K562 (cell line): Measurements from ENCODE around the gene SLITRK2. TPM values are rescaled to one million over a fixed set of nuclear protein-coding genes. Genes with fewer than 3 reads are reported as not detected.

Experiments used
- ATAC-seq: fragments of 200-7000 bp; cut with Tn5 transposase; 3 replicates; pipeline ENCODE4 v1.9.1; 2020; ENCODE audit warnings: moderate library complexity
- BruUV-seq: library from RNA; stranded (reverse); fragments of 400-500 nt; replicated peaks from 2 replicates; lab custom pipeline; 2021; lab: Mats Ljungman, UMichigan
- CTCF ChIA-PET: fragments of 300-600 bp; formaldehyde crosslinking; extraction: SDS; loops from one replicate; lab custom pipeline; 2021; ENCODE audit warnings: low intra/inter-chr PET ratio; lab: Yijun Ruan, JAX
- POLR2A ChIA-PET: fragments of 300-600, 350-650 bp; sonication (Branson Sonifier 250); formaldehyde crosslinking; extraction: SDS; loops from one replicate; lab custom pipeline; 2021; ENCODE audit warnings: antibody characterized with exemption, inconsistent platforms; lab: Yijun Ruan, JAX
- DNase-seq, 4 experiments: peaks; one replicate each; pipeline versions ENCODE4 v3.0.0 to v3.0.0-alpha.2; 2011 to 2018; ENCODE audit warnings: low spot score in 3 of 4, mixed read lengths in 3 of 4; ENCODE audit errors: extremely low read depth in 1 of 4
- FAIRE-seq: peaks from 2 replicates; lab custom pipeline; 2011; peaks lifted over from hg19 to GRCh38; lab: Jason Lieb, UNC
- H2AFZ ChIP-seq: 2 replicates; pipeline ENCODE4 v1.6.0; 2011; ENCODE audit warnings: low read depth, low read length, control low read depth, inconsistent platforms
- H3K27ac ChIP-seq: fragments of 200-600 bp; 3 replicates; pipeline ENCODE4 v1.8.0; 2011; ENCODE audit warnings: low read depth, mild to moderate bottlenecking, control low read depth, inconsistent platforms, low read length, moderate library complexity, mixed read lengths; ENCODE audit errors: extremely low read depth
- H3K27me3 ChIP-seq, 2 experiments: fragments of 300-600 bp in 1 of 2; 2 replicates in 1 of 2; 3 replicates in 1 of 2; pipeline versions ENCODE4 v1.6.0 to v1.8.0; 2011; ENCODE audit warnings: inconsistent platforms in 2 of 2, low read length in 2 of 2, mild to moderate bottlenecking in 1 of 2, mixed read lengths in 1 of 2, moderate library complexity in 1 of 2; ENCODE audit not compliant: control insufficient read depth in 2 of 2, insufficient read depth in 2 of 2
- H3K36me3 ChIP-seq: fragments of 300-600 bp; 3 replicates; pipeline ENCODE4 v1.8.0; 2011; ENCODE audit warnings: mild to moderate bottlenecking, low read length, inconsistent platforms; ENCODE audit not compliant: control insufficient read depth, insufficient read depth
- H3K4me1 ChIP-seq, 2 experiments: fragments of 200-600 bp in 1 of 2; replicated peaks in 1 of 2; 2 replicates in 1 of 2; 3 replicates in 1 of 2; pipeline versions ENCODE4 v1.5.1 to v1.8.0; 2011; ENCODE audit warnings: inconsistent platforms in 2 of 2, low read length in 2 of 2, mild to moderate bottlenecking in 1 of 2, mixed read lengths in 1 of 2, moderate library complexity in 1 of 2; ENCODE audit not compliant: control insufficient read depth in 2 of 2, insufficient read depth in 2 of 2
- H3K4me2 ChIP-seq: 2 replicates; pipeline ENCODE4 v1.6.1; 2011; ENCODE audit warnings: low read length, control low read depth, inconsistent platforms, mixed read lengths; ENCODE audit not compliant: insufficient read depth
- H3K4me3 ChIP-seq: fragments of 200-600 bp; sonication (generic), shearing (Covaris generic); 2 replicates; pipeline ENCODE4 v1.5.1; 2016; ENCODE audit warnings: control low read depth, inconsistent platforms
- H3K79me2 ChIP-seq: fragments of 200-600 bp; 3 replicates; pipeline ENCODE4 v1.8.0; 2011; ENCODE audit warnings: low read length, inconsistent platforms; ENCODE audit not compliant: control insufficient read depth, insufficient read depth
- H3K9ac ChIP-seq, 2 experiments: 2 replicates each; pipeline versions ENCODE4 v1.6.0 to v1.6.1; 2011; ENCODE audit warnings: low read depth in 2 of 2, low read length in 2 of 2, control low read depth in 1 of 2, inconsistent platforms in 1 of 2, mild to moderate bottlenecking in 1 of 2, mixed read lengths in 1 of 2; ENCODE audit not compliant: insufficient read depth in 1 of 2
- H3K9me1 ChIP-seq: one replicate; pipeline ENCODE4 v1.6.0; 2011; ENCODE audit warnings: inconsistent platforms, mild to moderate bottlenecking, low read length, moderate library complexity; ENCODE audit not compliant: control insufficient read depth, insufficient read depth
- H3K9me3 ChIP-seq: replicated peaks from 2 replicates; pipeline ENCODE4 v1.5.1; 2011; ENCODE audit warnings: low read depth, low read length, inconsistent platforms; ENCODE audit not compliant: control insufficient read depth, insufficient read depth
- H4K20me1 ChIP-seq: replicated peaks from 2 replicates; pipeline ENCODE4 v1.6.1; 2011; ENCODE audit warnings: low read length, inconsistent platforms, mixed read lengths; ENCODE audit not compliant: control insufficient read depth, insufficient read depth
- HMG20B ChIP-seq: fragments of 250-450 bp; sonication (Bioruptor Pico); IDR thresholded peaks from 2 replicates; pipeline ENCODE4 v1.5.0; 2021; ENCODE audit warnings: mild to moderate bottlenecking
- KLF10 ChIP-seq: fragments of 250-450 bp; sonication (Bioruptor Pico); IDR thresholded peaks from 2 replicates; pipeline ENCODE4 v1.6.1; 2021; ENCODE audit warnings: matching md5 sums
- MYBL2 ChIP-seq, 2 experiments: fragments of 450-650 bp in 1 of 2; sonication (generic) in 1 of 2; formaldehyde crosslinking in 1 of 2; IDR thresholded peaks; 2 replicates each; pipeline versions ENCODE4 v1.6.1 to v1.8.1; 2017 to 2022; ENCODE audit warnings: borderline replicate concordance in 1 of 2, inconsistent platforms in 1 of 2, low read depth in 1 of 2, mild to moderate bottlenecking in 1 of 2, missing genetic modification reagents in 1 of 2, moderate library complexity in 1 of 2
- NR4A1 ChIP-seq, 2 experiments: fragments of 250-450 bp in 1 of 2; fragments of 450-650 bp in 1 of 2; sonication (Bioruptor Pico) in 1 of 2; IDR thresholded peaks; 2 replicates each; pipeline versions ENCODE4 v1.4.0 to v1.6.1; 2016 to 2020; ENCODE audit warnings: mild to moderate bottlenecking in 2 of 2, missing compliant biosample characterization in 1 of 2, missing genetic modification characterization in 1 of 2, moderate library complexity in 1 of 2
- RBBP5 ChIP-seq: fragments of 200-600 bp; sonication (generic); IDR thresholded peaks from 2 replicates; pipeline ENCODE4 v1.6.1; 2012; ENCODE audit warnings: borderline replicate concordance, mild to moderate bottlenecking, low read length, control low read depth, inconsistent platforms; ENCODE audit not compliant: insufficient read depth, poor library complexity, severe bottlenecking
- RCOR1 ChIP-seq, 2 experiments: IDR thresholded peaks; 2 replicates each; pipeline ENCODE4 v1.6.1; 2012; ENCODE audit warnings: low read depth in 2 of 2, low read length in 2 of 2, borderline replicate concordance in 1 of 2, improper control_type of control experiment in 1 of 2
- SMARCA5 ChIP-seq: fragments of 450-650 bp; IDR thresholded peaks from 2 replicates; pipeline ENCODE4 v1.6.1; 2016
- TAF1 ChIP-seq: IDR thresholded peaks from 2 replicates; pipeline ENCODE4 v1.6.1; 2011; ENCODE audit warnings: mild to moderate bottlenecking, low read length, moderate library complexity; ENCODE audit not compliant: insufficient read depth, control insufficient read depth, severe bottlenecking; ENCODE audit errors: extremely low read depth
- TCFL5 ChIP-seq: fragments of 250-450 bp; sonication (Bioruptor Pico); conservative IDR thresholded peaks from 2 replicates; pipeline ENCODE4 v1.6.1; 2021; ENCODE audit warnings: mild to moderate bottlenecking, moderate library complexity, matching md5 sums
- ZC3H8 ChIP-seq: fragments of 450-650 bp; IDR thresholded peaks from 2 replicates; pipeline ENCODE4 v1.6.1; 2017
- ZNF146 ChIP-seq: IDR thresholded peaks from one replicate; pipeline ENCODE4 v1.6.1; 2018; ENCODE audit warnings: missing compliant biosample characterization; ENCODE audit not compliant: unreplicated experiment
- ZNF586 ChIP-seq: fragments of 450-650 bp; formaldehyde crosslinking; conservative IDR thresholded peaks from 2 replicates; pipeline ENCODE4 v1.4.0; 2020; ENCODE audit warnings: mild to moderate bottlenecking, moderate library complexity
- WGBS: fragments of 100-300 bp; shearing (Covaris generic); methylation state at CpG from one replicate; pipeline ENCODE4 v1.1.6; 2016; ENCODE audit warnings: low coverage, mixed read lengths; ENCODE audit not compliant: insufficient coverage; ENCODE audit errors: missing lambda C conversion rate; 5-methylcytosine and 5-hydroxymethylcytosine counted together
- in situ Hi-C: fragments of 300-500 bp; cut with MboI; formaldehyde crosslinking; loops from 4 replicates; pipeline ENCODE4 v1.15.0; 2018; ENCODE audit warnings: inconsistent platforms, mixed read lengths
- intact Hi-C: fragments of 100-400 bp; cut with micrococcal nuclease; formaldehyde crosslinking; loops from 2 replicates; pipeline ENCODE4 v1.14.2; 2022
- polyA plus RNA-seq, 8 experiments: library from polyadenylated mRNA; depleted of rRNA in 4 of 8; stranded (reverse) in 5 of 8; unstranded in 3 of 8; fragments of >200 nt; fragmentation: Nextera tagmentation in 2 of 8; fragmentation: Illumina TruSeq in 1 of 8; extraction: Ambion mirVana in 2 of 8; extraction: Trizol in 1 of 8; gene quantifications; 2 replicates each; pipeline versions ENCODE4 v1.2.1 to v1.2.3, GENCODE V29; 2011 to 2014; ENCODE audit warnings: inconsistent platforms in 1 of 8, missing spikeins in 1 of 8
- total RNA-seq, 7 experiments: library from RNA; depleted of rRNA in 6 of 7; stranded (reverse); fragments of >200 nt in 6 of 7; fragmentation: Illumina TruSeq in 2 of 7; extraction: Trizol in 2 of 7; gene quantifications; 2 replicates each; pipeline versions ENCODE4 v1.2.1 to v1.2.3, GENCODE V29; 2011 to 2021; ENCODE audit warnings: low replicate concordance in 1 of 7
- TF ChIP-seq, protein P1 (sequence below): fragments of 200-400 bp; formaldehyde crosslinking; IDR thresholded peaks from 2 replicates; pipeline ENCODE4 v1.6.1; 2017; ENCODE audit warnings: mild to moderate bottlenecking, low read depth, low read length, moderate library complexity
- TF ChIP-seq, protein P2 (sequence below), 2 experiments: IDR thresholded peaks; 2 replicates each; pipeline ENCODE4 v1.6.1; 2012; ENCODE audit warnings: improper control_type of control experiment in 2 of 2, low read depth in 2 of 2, low read length in 2 of 2, borderline replicate concordance in 1 of 2

SLITRK2 gene
- total and polyA plus RNA-seq, 9 of the 15 experiments (the other 6 are each of a cell fraction or from before 2014, with no cell fraction given), result not detected

DNA sequence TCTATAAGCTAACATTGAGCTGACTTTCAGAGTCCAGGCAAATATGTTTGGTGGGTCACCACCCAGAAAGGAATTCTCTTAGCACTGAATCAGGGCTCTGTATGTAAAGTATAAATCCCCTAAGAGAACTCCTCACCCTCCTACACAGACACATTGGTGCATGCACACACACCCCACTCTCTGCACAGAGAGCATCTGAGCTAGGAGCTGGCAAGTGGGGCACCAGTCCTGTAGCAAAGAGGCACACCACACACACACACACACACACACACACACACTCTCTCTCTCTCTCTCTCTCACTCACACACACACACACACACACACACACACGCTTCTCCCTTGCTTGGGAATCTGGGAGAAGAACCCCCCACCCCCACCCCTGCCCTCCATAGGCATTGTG lies 3.2 kb downstream of the SLITRK2 start:
- Histone ChIP-seq H3K36me3 (no peaks in the 10 kb centered on the region), H3K9me3 (no peaks in the 10 kb centered on the region), H3K27me3 (no peaks in the 10 kb centered on the region), H3K9me1 (no peaks in the 10 kb centered on the region), H3K4me1 (no peaks in the 10 kb centered on the region)
- TF ChIP-seq ZNF146 (CRISPR knock-in tag), result no peak
- TF ChIP-seq, protein P1, sequence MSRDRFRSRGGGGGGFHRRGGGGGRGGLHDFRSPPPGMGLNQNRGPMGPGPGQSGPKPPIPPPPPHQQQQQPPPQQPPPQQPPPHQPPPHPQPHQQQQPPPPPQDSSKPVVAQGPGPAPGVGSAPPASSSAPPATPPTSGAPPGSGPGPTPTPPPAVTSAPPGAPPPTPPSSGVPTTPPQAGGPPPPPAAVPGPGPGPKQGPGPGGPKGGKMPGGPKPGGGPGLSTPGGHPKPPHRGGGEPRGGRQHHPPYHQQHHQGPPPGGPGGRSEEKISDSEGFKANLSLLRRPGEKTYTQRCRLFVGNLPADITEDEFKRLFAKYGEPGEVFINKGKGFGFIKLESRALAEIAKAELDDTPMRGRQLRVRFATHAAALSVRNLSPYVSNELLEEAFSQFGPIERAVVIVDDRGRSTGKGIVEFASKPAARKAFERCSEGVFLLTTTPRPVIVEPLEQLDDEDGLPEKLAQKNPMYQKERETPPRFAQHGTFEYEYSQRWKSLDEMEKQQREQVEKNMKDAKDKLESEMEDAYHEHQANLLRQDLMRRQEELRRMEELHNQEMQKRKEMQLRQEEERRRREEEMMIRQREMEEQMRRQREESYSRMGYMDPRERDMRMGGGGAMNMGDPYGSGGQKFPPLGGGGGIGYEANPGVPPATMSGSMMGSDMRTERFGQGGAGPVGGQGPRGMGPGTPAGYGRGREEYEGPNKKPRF, result no peak
- no peak for TF ChIP-seq HMG20B (CRISPR knock-in tag)
- TF ChIP-seq ZC3H8, result no peak
- TF ChIP-seq RBBP5, result no peak
- no peak for TF ChIP-seq TCFL5 (CRISPR knock-in tag)
- no peak for TF ChIP-seq ZNF586 (CRISPR knock-in tag)
- no peak for TF ChIP-seq NR4A1 (CRISPR knock-in tag; IDR thresholded peaks at IDR 0.05)
- no peak for TF ChIP-seq NR4A1 (tag; IDR thresholded peaks at IDR 0.05)
- TF ChIP-seq SMARCA5, result no peak
- TF ChIP-seq MYBL2 (IDR thresholded peaks at IDR 0.05; ENCODE audit: low read depth), result no peak
- TF ChIP-seq MYBL2 (CRISPR knock-in tag; IDR thresholded peaks at IDR 0.05; ENCODE audit: borderline replicate concordance), result no peak
- no peak for TF ChIP-seq TAF1
- no peak for TF ChIP-seq KLF10
- TF ChIP-seq, protein P2, sequence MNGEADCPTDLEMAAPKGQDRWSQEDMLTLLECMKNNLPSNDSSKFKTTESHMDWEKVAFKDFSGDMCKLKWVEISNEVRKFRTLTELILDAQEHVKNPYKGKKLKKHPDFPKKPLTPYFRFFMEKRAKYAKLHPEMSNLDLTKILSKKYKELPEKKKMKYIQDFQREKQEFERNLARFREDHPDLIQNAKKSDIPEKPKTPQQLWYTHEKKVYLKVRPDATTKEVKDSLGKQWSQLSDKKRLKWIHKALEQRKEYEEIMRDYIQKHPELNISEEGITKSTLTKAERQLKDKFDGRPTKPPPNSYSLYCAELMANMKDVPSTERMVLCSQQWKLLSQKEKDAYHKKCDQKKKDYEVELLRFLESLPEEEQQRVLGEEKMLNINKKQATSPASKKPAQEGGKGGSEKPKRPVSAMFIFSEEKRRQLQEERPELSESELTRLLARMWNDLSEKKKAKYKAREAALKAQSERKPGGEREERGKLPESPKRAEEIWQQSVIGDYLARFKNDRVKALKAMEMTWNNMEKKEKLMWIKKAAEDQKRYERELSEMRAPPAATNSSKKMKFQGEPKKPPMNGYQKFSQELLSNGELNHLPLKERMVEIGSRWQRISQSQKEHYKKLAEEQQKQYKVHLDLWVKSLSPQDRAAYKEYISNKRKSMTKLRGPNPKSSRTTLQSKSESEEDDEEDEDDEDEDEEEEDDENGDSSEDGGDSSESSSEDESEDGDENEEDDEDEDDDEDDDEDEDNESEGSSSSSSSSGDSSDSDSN (IDR thresholded peaks at IDR 0.05; ENCODE audit: borderline replicate concordance in 1 of 2, low read depth in 2 of 2, low read length in 2 of 2), result no peak
- TF ChIP-seq RCOR1 (IDR thresholded peaks at IDR 0.05; ENCODE audit: borderline replicate concordance in 1 of 2, low read depth in 2 of 2, low read length in 2 of 2), result no peak
- TF ChIP-seq, all 486 proteins: peak for 0
- Histone ChIP-seq H4K20me1 (no peaks in the 10 kb centered on the region), H2AFZ (no peak overlapping the region), H3K4me2 (no peak overlapping the region), H3K27ac (no peak overlapping the region), H3K79me2 (no peaks in the 10 kb centered on the region), H3K9ac (no peak overlapping the region), H3K4me3 (no peak overlapping the region)
- no CpG with 5 or more reads among the region's 1 CpG for WGBS
- CTCF ChIA-PET, result no interaction called here
- no TSS peak for BruUV-seq
- in situ Hi-C loops (no loop called here), intact Hi-C loops (no loop called here)
- DNase-seq, result no peak
- POLR2A ChIA-PET, result no interaction called here
- no peak for ATAC-seq
- FAIRE-seq, result no peak
